Astrocyte (in vitro differentiated cells and primary cell): Measurements from ENCODE around the gene DNM1. TPM values are rescaled to one million over a fixed set of nuclear protein-coding genes. Genes with fewer than 3 reads are reported as not detected.

ENCODE experiments used
- DNase-seq: peaks from one replicate; pipeline ENCODE4 v3.0.0-alpha.2; 2010; ENCODE audit warnings: low read depth
- FAIRE-seq: peaks from 2 replicates; lab custom pipeline; 2011; peaks lifted over from hg19 to GRCh38; lab: Jason Lieb, UNC
- H2AFZ ChIP-seq: 2 replicates; pipeline ENCODE4 v1.6.0; 2012; ENCODE audit warnings: low read depth, low read length, inconsistent platforms
- H3K27ac ChIP-seq: 2 replicates; pipeline ENCODE4 v1.5.1; 2011; ENCODE audit warnings: low read depth, low read length, inconsistent platforms
- H3K27me3 ChIP-seq: 2 replicates; pipeline ENCODE4 v1.6.0; 2011; ENCODE audit warnings: low read length, inconsistent platforms; ENCODE audit not compliant: insufficient read depth
- H3K36me3 ChIP-seq: 2 replicates; pipeline ENCODE4 v1.5.1; 2011; ENCODE audit warnings: low read length, inconsistent platforms; ENCODE audit not compliant: insufficient read depth
- H3K4me1 ChIP-seq: 2 replicates; pipeline ENCODE4 v1.5.1; 2011; ENCODE audit warnings: low read length, inconsistent platforms; ENCODE audit not compliant: insufficient read depth
- H3K4me2 ChIP-seq: 2 replicates; pipeline ENCODE4 v1.6.0; 2012; ENCODE audit warnings: low read length, inconsistent platforms
- H3K4me3 ChIP-seq: 2 replicates; pipeline ENCODE4 v1.5.1; 2011; ENCODE audit warnings: low read depth, mild to moderate bottlenecking, low read length, inconsistent platforms; ENCODE audit not compliant: insufficient read depth
- H3K79me2 ChIP-seq: 2 replicates; pipeline ENCODE4 v1.6.0; 2012; ENCODE audit warnings: mild to moderate bottlenecking, low read length, inconsistent platforms; ENCODE audit not compliant: insufficient read depth
- H3K9ac ChIP-seq: 2 replicates; pipeline ENCODE4 v1.6.0; 2012; ENCODE audit warnings: mild to moderate bottlenecking, low read length, inconsistent platforms
- H3K9me3 ChIP-seq: 2 replicates; pipeline ENCODE4 v1.5.1; 2012; ENCODE audit warnings: low read depth, mild to moderate bottlenecking, low read length, inconsistent platforms; ENCODE audit not compliant: insufficient read depth
- H4K20me1 ChIP-seq: 2 replicates; pipeline ENCODE4 v1.6.0; 2012; ENCODE audit warnings: low read length, inconsistent platforms; ENCODE audit not compliant: insufficient read depth
- H3K27ac Mint-ChIP-seq: one replicate; pipeline ENCODE4 v1.8.0; 2021; ENCODE audit warnings: mild to moderate bottlenecking, mixed read lengths; ENCODE audit not compliant: unreplicated experiment
- H3K27me3 Mint-ChIP-seq: one replicate; pipeline ENCODE4 v1.8.0; 2021; ENCODE audit warnings: low read depth, mixed read lengths; ENCODE audit not compliant: unreplicated experiment
- H3K36me3 Mint-ChIP-seq: one replicate; pipeline ENCODE4 v1.8.0; 2021; ENCODE audit warnings: low read depth, mixed read lengths; ENCODE audit not compliant: unreplicated experiment
- H3K4me1 Mint-ChIP-seq: one replicate; pipeline ENCODE4 v1.8.0; 2021; ENCODE audit warnings: low read depth, mixed read lengths; ENCODE audit not compliant: unreplicated experiment
- H3K4me3 Mint-ChIP-seq: one replicate; pipeline ENCODE4 v1.8.0; 2021; ENCODE audit warnings: mild to moderate bottlenecking, moderate library complexity, mixed read lengths; ENCODE audit not compliant: unreplicated experiment
- H3K9me3 Mint-ChIP-seq: one replicate; pipeline ENCODE4 v1.8.0; 2021; ENCODE audit warnings: mild to moderate bottlenecking, mixed read lengths; ENCODE audit not compliant: unreplicated experiment
- CTCF ChIP-seq: IDR thresholded peaks from 2 replicates; pipeline ENCODE4 v1.5.1; 2011; ENCODE audit warnings: low read depth, mild to moderate bottlenecking, inconsistent platforms, low read length, moderate library complexity; ENCODE audit not compliant: insufficient read depth
- EZH2 ChIP-seq: IDR thresholded peaks from 2 replicates; pipeline ENCODE4 v1.6.1; 2012; ENCODE audit warnings: mild to moderate bottlenecking, low read length, inconsistent platforms; ENCODE audit not compliant: insufficient read depth
- total RNA-seq: library from RNA; stranded (reverse); gene quantifications from 2 replicates; pipeline ENCODE4 v1.2.1, GENCODE V29; 2021

DNM1 gene
- total RNA-seq, 1 donor from 2014 or later, result 29.7 TPM

- DNase-seq (no peak), FAIRE-seq (no peak)
- Mint-ChIP-seq H3K4me1 (no peaks in the 10 kb centered on the region), H3K27ac (no peak overlapping the region), H3K27me3 (no peaks in the 10 kb centered on the region), H3K9me3 (no peaks in the 10 kb centered on the region), H3K4me3 (no peak overlapping the region), H3K36me3 (peaks cover 26% of the 10 kb centered on the region)
- peaks cover 37% of the 10 kb centered on the region for H3K36me3 ChIP-seq
- H3K9me3 ChIP-seq, result peaks cover 6% of the 10 kb centered on the region
- H3K27me3 ChIP-seq, result no peaks in the 10 kb centered on the region
- H3K4me3 ChIP-seq, result no peak overlapping the region
- no peak overlapping the region for H3K9ac ChIP-seq
- no peak overlapping the region for H3K27ac ChIP-seq
- H3K79me2 ChIP-seq, result no peaks in the 10 kb centered on the region
- peaks cover 26% of the 10 kb centered on the region for H4K20me1 ChIP-seq
- H3K4me2 ChIP-seq, result no peak overlapping the region
- H3K4me1 ChIP-seq, result peaks cover 12% of the 10 kb centered on the region
- TF ChIP-seq EZH2 (no peak), CTCF (no peak)
- H2AFZ ChIP-seq, result no peak overlapping the region
Measured at GRCh38 chr9:128174062-128174461, 29.1 kb upstream of the DNM1 start.

DNA sequence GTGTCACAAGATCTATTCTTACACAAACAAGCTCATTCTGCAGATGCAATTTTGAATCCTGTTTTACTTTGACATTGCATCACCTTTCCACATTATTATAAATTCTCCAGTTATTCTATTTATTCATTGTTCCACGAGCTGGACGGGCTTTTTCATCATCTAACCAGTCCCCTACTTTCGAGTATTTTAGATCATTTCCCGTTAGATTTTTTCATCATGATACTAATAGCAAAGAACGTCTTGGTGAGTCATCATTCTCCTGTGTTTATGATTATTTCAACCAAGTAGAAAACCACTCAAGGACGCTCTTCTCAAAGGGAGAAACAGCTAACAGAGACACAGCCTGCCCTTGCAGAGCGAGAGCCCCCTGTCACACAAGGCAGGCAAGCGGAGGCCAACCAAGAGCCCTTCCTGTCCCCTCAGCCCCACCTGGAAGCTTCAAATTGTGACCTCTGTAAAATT is 28.0 kb upstream of the DNM1 start:
- H3K36me3 Mint-ChIP-seq, result peaks cover 27% of the 10 kb centered on the region
- no peaks in the 10 kb centered on the region for H3K27me3 Mint-ChIP-seq

More for the DNA sequence above, 28.0 kb upstream of the DNM1 start:
- no peak overlapping the region for H3K4me3 Mint-ChIP-seq
- H4K20me1 ChIP-seq, result peaks cover 26% of the 10 kb centered on the region
- no peak overlapping the region for H3K4me3 ChIP-seq
- peak overlapping the region; percentile 57 for H3K27ac ChIP-seq
- H3K27me3 ChIP-seq, result no peaks in the 10 kb centered on the region
- no peaks in the 10 kb centered on the region for H3K9me3 Mint-ChIP-seq
- peaks cover 38% of the 10 kb centered on the region for H3K36me3 ChIP-seq
- no peak overlapping the region for H2AFZ ChIP-seq
- H3K4me1 Mint-ChIP-seq, result no peaks in the 10 kb centered on the region
- H3K27ac Mint-ChIP-seq, result no peak overlapping the region
- H3K79me2 ChIP-seq, result no peaks in the 10 kb centered on the region
- H3K4me1 ChIP-seq, result peaks cover 12% of the 10 kb centered on the region
- H3K4me2 ChIP-seq, result peak overlapping the region; percentile 67
- peak; percentile 63 for DNase-seq
- H3K9ac ChIP-seq, result peak overlapping the region; percentile 51
- no peak for FAIRE-seq
- peaks cover 7% of the 10 kb centered on the region for H3K9me3 ChIP-seq
- TF ChIP-seq EZH2, result no peak
- TF ChIP-seq CTCF, result no peak
